ENCODE measurements around the gene RABGAP1L.
"Not testable (repeated sequence)": the region's sequence is repeated elsewhere in the genome, so short reads cannot be mapped to it uniquely, and the experiment has no call there.

The RABGAP1L gene

DNA sequence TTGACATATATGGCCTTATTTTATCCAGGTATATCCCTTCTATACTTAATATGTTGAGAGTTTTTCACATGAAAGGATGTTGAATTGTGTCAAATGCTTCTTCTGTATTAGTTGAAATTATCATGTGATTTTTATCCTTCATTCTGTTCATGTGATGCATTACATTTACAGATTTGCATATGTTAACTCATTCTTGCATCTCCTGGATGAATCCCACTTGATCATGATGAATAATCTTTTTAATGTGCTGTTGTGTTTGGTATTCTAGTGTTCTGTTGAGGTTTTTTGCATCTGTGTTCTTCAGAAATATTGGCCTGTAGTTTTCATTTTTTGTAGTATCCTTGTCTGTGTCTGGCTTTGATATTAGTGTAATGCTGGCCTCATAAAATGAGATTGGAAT is 150.2 kb downstream of the RABGAP1L start:
- DNase-seq: no peak

DNA sequence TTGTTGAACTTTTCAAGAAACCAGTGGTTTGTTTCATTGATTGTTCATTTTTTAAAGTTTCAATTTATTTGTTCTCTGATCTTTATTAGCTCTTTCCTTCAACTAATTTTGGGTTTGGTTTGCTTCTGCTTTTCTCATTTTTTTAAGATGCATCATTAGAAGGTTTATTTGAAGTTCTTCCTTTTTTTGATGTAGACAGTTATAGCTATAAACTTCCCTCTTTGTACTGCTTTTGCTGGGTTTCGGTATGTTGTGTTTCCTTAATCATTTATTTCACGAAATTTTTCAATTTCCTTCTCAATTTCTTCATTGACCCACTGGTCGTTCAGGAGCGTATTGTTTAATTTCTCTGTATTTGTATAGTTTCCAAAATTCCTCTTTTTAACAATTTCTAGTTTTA is 155.1 kb downstream of the RABGAP1L start:
- no peak for DNase-seq

DNA sequence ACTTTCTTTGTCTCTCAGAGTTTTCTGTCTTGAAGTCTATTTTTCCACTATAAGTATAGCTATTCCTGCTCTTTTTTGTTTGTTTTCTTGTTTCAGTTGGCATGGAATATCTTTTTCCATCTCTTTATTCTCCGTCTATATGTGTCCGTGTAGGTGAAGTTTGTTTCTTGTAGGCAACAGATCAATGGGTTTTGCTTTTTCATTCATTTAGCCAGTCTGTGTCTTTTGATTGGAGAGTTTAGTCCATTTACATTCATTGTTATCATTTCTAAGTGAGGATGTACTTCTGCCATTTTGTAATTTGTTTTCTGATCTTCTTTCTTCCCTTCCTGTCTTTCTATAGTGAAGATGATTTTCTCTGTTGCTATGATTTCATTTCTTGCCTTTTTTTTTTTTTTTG is 155.9 kb downstream of the RABGAP1L start:
- no peak for DNase-seq

DNA sequence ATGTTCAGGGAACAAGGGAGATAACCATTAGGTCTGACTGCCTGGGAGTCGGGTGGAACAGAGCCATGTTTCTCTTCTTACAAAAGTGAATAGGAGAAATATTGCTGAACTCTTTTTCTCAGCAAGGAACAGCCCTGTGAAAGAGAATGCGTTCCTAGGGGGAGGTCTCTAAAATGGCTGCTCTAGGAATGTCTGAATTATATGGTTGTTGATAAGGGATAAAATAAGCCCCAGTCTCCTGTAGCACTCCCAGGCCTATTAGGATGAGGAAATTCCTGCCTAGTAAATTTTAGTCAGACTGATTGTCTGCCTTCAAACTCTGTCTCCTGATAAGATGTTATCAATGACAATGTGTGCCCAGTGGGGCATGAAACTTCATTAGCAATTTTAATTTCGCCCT is 161.6 kb downstream of the RABGAP1L start:
- DNase-seq: not testable (repeated sequence)

DNA sequence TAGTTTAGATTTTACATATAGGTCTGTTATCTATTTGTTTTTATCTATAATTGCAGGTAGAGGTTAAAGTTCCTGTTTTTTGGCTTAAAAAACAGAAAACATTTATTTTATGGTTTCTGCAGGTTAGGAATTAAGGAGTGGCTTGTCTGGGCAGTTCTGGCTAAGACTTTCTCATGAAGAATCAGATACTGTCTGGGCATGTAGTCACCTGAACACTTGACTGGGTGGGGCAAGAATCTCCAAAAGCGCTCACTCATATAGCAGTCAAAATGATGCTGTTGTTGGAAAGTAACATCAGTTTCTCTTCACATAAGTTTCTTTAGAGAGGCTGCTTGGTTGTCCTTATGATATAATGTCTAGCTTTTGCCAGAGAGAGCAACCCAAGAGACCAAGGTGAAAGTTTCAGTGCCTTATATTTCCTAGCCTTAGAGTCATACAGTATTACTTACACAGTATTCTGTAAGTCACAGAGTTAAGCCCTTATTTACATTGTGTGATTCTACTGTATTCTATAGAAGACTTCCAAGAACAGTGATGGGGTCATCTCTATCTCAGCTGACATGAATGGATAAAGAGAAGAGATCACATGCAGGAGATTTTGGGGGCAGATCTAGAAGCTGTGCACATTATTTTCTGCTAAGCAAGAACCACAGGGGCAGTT is 163.0 kb downstream of the RABGAP1L start:
- DNase-seq: no peak

DNA sequence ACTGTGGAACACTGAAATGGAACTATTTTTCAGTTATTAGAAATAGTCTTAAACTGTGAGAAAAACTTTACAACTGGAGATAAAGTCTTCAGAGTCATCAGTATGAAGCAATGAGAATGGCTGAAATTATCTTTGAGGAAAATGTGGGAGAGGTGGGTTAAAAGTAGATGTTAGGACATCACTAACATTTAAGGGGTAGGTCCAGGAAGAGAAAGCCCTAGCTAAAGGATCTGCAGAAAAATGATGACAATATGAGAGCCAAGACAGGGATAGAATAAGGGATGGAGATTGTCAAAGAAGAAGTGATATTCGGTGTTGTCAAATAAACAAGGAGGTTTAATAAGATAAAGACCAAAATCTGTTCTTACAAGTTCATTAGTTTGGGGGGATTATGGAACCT is 165.2 kb downstream of the RABGAP1L start:
- no peak for DNase-seq

DNA sequence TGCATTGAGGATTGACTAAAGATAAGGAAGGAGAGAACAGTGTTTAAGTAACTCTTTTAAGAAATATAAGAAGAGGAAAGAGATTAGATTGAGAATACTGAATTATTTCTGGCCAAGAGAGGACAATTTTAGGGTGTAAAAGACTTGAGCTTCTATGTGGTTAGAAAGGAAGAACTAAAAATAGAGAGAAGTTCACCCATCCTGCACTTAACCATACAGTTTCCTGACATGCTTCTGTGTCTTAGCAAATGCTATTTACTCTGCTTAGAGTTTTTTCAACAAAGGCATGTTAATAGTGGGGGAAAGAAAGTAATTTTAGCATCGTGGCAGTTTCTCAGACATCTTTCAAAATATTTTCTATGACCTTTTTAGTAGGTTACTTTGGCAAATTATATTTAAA is 165.6 kb downstream of the RABGAP1L start:
- no peak for DNase-seq

DNA sequence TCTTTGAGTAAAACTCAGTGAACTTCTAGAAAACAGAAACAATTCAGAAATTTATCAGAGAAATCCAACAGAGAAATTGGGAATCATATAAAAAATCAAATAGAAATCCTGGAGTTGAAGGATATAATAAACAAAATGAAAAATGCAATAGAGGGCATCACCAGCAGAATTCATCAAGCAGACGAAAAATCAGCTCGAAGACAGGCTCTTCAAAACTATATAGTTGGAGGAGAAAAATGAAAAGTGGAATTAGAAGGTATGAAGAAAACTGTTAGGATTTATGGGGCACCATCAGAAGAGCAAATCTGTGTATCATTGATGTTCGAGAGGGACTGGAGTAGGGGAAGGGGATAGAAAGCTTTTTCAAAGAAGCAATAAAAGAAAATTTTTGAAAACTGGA is 167.0 kb downstream of the RABGAP1L start:
- DNase-seq: no peak

DNA sequence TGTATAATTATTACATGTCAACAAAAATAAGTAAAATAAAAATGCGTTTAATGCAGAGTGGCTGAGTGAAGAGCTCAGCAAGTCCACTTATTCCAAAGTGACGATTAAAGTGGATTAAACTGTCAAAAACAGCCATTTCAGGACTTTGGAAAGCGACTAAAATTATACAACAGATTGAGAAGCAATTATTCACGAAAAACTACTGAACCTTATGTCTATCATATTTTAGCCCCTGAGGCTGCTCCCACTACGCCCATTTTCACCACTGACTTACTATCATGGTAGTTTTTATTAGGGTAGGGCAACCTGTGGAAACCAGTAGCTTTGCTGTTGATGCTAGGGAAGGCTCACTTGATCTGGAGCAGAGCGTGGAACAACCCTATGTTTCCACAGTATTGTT is 174.1 kb downstream of the RABGAP1L start:
- no peak for DNase-seq

DNA sequence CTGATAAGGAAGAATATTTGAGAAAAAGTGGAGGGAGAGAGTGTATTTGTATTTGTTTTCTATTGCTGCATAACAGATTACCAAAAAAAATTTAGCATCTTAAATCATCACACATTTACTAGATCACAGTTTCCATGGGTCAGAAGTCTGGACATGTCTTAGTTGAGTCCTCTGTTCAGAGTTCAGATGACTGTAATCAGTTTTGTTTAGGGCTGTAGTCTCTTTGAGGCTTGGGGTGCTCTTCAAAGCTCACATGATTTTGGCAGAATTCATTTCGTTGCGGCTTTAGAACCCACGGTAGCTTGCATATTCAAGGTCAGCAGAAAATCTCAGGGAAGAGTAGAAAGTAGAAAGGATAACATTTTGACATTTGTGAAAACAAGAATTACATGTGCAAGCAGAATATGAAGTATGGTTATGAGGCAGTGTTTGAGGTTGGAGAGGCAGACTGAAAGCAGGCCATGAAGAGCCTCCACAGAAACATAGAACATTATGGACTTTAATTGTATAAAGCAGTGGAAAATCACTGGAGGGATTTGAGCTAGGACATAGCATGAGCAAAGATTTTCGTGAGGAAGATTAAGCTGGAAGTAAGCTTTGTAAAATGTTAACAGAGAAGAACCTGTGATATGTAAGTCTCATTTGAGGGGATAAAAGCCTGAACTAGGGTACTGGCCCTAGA is 177.8 kb downstream of the RABGAP1L start:
- no peak for DNase-seq

DNA sequence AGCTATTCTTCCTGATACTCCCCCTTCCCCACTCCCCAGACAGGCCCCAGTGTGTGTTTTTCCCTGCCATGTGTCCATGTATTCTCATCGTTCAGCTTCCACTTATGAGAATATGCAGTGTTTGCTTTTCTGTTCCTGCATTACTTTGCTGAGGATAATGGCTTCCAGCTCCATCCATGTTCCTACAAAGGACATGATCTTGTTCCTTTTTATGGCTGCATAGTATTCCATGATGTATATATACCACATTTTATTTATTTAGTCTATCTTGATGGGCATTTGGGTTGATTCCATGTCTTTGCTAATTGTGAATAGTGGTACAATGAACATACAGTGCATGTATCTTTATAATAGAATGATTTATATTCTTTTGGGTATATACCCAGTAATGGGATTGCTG is 181.1 kb downstream of the RABGAP1L start:
- DNase-seq: not testable (repeated sequence)

DNA sequence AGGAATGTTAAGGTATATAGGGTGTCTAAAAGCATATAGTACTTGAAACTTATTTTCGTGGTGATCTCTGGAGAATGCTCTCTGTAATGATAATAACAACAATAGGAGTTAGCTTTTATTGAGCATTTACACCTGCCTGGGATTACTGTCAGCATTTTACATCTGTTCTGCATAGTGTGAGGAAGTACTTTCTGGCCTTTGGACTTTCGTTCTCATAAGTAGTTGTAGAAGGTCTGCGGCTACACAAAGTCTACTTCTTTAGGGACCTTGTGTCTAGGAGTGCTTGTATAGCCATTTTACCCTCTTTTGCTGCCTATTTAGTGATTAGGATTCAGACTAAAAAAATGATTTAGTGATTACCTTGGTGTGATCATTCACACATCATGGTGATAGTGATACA is 184.8 kb downstream of the RABGAP1L start:
- DNase-seq: no peak

DNA sequence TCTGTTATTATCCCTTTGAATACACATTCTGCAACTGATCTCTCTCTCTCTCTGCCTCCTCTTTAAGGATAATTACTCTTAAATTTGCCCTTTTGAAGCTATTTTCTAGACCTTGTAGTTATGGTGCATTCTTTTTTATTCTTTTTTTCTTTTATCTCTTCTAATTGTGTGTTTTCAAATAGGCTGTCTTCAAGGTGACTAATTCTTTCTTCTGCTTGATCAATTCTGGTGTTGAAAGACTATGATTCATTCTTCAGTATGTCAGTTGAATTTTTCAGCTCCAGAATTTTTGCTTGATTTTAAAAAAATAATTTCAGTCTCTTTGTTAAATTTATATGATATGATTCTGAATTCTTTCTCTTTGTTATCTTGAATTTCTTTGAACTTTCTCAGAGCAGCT is 192.8 kb downstream of the RABGAP1L start:
- DNase-seq: no peak

DNA sequence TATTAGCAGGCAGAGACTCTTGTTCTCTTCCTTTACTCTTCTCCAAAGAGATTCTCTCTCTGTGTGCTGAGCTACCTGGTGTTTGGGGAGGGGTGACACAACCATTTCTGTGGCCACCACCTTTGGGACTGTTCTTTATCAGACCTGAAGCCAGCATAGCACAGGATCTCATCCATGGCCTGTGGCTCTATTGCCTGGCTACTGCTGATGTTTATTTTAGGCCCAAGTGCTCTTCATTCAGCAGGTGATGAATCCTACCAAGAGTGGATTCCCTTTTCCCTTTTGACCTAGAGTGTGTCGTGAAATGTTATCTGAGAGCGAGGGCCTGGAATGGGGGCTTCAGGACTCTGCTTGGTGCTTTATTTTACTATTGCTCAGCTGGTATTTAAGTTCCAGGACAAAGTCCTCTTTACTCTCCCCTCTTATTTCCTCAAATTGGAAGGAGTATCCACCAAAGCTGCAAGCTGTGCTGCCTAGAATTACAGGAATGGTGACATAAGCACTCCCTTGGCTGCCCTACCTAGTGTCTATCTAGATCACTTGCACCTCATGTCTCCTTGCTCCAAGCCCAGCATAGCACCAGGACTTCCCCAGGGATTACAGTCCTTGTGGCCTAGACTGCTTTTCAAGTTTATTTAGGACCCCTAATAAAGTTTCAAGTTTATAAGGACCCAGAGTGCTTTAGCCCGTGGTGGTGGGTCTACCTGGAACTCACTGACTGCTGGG is 193.7 kb downstream of the RABGAP1L start:
- no peak for DNase-seq

DNA sequence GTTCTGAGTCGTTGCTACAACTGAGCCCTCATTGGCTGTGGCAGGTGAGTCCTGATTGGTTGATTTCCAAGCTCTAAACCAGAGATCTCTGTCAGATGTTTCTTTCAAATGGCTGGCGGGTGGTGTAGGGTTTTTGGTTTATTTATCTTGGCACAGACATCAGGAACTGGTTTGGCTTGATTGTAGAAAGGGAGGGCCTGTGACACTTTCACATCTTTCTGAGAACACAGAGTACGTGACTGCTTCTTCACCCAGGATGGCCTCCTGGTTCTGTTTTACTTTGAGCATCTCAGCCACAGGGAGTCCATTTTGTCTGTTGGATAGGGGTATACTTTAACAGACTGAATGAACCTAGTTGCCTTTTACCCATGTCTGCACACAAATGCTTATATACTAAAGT is 199.0 kb downstream of the RABGAP1L start:
- no peak for DNase-seq

DNA sequence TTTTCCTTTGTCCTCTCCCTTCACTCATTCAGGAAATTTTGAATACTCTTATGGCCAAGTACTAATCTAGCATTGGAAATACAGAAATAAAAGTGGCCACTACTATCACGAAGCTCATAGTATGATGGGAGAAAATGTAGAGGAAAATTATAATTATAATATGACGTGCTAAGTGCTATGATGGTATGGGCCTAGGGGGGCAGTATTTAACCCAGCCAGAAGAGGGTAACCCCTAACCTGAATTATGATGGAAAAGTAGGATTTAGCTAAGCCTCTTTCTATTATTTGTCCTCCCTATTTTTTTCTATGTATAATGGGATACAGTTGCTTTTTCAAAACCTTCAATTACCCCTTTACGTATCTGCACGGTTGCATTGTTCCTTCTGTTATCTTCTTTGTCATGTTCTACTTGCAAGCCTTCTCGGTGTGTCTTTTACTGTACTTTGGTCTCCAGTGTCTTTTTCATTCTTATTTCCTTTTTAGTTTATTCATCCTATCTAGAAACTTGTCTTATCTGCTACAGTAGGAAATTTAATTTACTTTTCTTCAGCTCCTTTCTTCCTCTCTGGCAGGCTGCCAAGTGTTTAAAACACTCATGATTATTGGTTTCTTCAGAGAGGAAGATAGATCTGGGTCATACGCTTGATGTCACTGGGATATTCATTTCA is 199.6 kb downstream of the RABGAP1L start:
- no peak for DNase-seq

DNA sequence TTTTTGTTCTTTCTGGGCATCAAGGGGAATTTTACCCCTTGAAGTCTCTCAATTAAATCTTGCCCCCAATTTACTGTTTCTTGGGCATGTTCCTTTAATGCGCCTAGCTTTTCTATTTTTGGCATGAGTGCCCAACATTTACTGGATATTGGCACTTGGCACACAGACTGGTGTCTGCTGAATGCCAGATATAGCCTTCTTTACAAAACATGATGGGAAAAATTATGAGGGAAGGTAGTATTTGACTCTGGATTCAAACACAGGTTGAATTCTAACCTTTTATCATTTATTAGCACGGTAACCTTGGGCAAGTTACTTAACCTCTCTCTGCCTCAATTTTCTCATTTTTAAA is 200.1 kb downstream of the RABGAP1L start:
- DNase-seq: no peak

DNA sequence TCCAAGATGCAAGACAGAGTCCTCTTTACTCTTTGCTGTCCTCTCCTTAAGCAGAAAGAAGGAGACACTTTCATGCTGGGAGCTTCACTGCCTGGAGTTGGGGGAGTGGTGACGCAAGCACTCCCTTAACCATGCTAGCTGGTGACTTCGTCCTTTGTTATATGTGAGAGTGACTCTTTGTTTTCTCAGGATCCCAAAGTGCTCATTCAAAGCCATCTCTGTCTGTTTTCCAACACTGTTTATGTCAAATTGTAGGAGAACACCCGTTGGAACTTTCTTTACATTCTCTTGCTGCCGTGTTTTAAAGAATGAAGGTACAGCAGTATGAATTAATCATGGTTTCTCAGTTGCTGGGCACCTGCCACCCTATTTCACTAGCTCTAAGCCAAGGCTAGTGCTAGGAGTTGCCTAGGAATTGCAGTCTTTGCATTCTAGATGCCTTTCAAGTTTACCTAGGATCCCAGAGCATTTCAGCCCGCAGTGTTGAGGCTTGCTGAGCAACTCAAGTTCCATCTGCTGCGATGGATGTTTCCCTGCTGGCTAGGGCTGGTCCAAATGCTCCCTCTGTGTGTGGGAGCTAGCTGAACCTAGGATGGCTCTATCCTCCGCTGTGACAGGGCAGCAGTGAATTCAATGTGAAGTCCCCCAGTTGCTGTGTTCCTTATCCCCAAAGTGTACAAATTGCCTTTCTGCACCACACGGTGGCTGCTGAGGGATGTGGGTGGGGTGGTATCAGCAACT is 205.8 kb downstream of the RABGAP1L start:
- no peak for DNase-seq

DNA sequence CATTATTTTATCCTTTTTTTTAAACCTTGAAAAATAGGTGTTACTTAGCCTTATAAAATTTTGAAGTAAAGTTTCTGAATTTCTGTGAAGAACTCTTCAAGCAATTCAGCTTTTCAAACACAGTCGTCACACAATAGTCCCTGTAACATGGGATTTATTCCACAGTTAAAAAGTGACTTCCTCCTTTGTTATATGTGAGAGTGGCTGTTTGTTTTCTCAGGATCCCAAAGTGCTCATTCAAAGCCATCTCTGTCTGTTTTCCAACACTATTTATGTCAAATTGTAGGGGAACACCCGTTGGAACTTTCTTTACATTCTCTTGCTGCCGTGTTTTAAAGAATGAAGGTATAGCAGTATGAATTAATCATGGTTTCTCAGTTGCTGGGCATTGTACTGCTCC is 207.6 kb downstream of the RABGAP1L start:
- DNase-seq: no peak

DNA sequence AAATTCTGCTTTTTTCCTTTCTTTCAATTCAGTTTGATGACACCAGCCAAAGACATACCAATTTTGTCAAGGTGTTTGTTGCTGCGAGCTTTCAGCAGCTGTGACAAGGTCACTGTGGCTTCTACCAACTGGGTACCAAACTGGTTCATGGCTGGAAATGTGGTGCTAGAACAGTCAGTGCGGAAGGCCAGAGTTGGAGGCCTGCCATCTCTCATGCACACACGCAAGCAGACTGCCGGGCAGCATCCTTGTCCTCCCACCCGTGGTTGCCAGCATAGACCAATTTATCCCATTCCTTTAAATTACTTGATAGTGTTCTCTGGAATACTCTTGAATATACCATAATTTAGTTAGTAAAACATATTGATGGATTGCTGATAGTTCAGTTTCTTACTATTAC is 208.6 kb downstream of the RABGAP1L start:
- DNase-seq: no peak

DNA sequence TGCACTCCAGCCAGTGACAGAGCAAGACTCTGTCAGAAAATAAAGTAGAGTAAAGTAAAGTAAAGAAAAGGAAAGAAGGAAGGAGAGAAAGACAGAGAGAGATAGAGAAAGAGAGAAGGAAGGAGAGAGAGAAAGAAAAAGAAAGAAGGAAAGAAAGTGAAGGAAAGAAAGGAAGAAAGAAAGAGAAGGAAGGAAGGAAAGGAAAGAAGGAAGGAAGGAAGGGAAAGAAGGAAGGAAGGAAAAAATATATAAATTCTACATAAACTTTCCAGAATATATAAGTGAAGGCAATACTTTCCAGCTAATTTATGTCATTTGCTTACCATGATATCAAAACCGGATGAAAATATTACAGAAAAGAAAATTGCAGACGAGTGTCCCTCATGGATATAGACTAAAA is 216.7 kb downstream of the RABGAP1L start:
- no peak for DNase-seq

DNA sequence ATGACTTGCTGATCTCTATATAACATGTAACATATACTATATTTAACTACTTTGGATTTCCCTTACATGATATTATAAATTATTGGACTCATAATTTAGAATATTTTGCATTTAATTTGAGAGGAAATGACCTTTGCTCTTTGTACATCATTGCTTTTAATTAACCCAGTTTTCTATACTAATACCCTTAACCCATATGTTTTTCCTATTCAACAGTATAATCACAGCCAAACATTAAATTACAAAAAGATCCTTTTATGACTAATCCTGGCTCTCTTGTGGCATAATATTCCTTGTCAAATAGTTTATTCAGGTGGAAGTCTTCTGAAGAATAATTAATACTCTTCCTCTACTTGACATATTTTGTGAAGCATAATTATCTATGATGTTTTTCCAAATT is 232.4 kb downstream of the RABGAP1L start:
- DNase-seq: no peak

DNA sequence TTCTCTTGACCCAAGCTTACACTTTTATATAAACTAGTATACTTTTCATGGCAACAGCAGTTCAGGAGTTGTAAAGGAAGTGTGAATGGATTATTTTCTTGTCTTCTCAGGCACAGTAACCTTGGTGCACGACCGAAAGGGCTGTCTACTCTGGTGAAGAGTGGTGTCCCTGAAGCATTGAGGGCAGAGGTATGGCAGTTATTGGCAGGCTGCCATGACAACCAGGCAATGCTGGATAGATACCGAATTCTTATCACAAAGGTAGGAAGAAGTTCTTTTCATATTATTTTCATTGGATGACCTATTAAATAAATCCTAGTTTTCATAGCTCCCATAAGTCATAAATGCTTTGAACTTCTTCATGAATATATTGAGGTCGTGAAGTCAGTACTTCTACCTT is 234.6 kb downstream of the RABGAP1L start:
- DNase-seq: no peak
